Stimulated activated CD8-positive, alpha-beta memory T cell treated with anti-CD3 and anti-CD28 coated beads, Interleukin-12 subunit alpha, Interleukin-12 subunit beta, amount 100 ng/mL, for 24 hours (primary cell): ENCODE results near the gene SIDT1.
"Not testable (repeated sequence)": the region's sequence is repeated elsewhere in the genome, so short reads cannot be mapped to it uniquely, and the experiment has no call there.

Experiments used
- DNase-seq: peaks from one replicate; pipeline ENCODE4 v3.0.0-alpha.2; 2020; ENCODE audit errors: extremely low read depth

The SIDT1 gene

GRCh38 chr3:113634782-113635474 lies 102.6 kb downstream of the SIDT1 start:
- DNase-seq, result no peak

GRCh38 chr3:113636034-113636433 lies 103.7 kb downstream of the SIDT1 start:
- not testable (repeated sequence) for DNase-seq

- DNase-seq, result no peak
These were observed 105.4 kb downstream of the SIDT1 start for GRCh38 chr3:113637756-113638155.

- DNase-seq, result no peak
These were observed 106.6 kb downstream of the SIDT1 start for GRCh38 chr3:113638910-113639309.

GRCh38 chr3:113643583-113643982 lies 111.2 kb downstream of the SIDT1 start:
- DNase-seq, result no peak

GRCh38 chr3:113648524-113648923 lies 116.2 kb downstream of the SIDT1 start:
- no peak for DNase-seq

- no peak for DNase-seq
These were observed 117.0 kb downstream of the SIDT1 start for GRCh38 chr3:113649174-113649845.

- DNase-seq, result no peak
These were observed 122.0 kb downstream of the SIDT1 start for GRCh38 chr3:113654310-113654709.

- no peak for DNase-seq
These were observed 122.5 kb downstream of the SIDT1 start for GRCh38 chr3:113654851-113655250.

GRCh38 chr3:113658107-113658506 lies 125.8 kb downstream of the SIDT1 start:
- no peak for DNase-seq

GRCh38 chr3:113659101-113659541 lies 126.8 kb downstream of the SIDT1 start:
- DNase-seq, result no peak

GRCh38 chr3:113659996-113660395 lies 127.6 kb downstream of the SIDT1 start:
- no peak for DNase-seq

GRCh38 chr3:113660458-113660857 lies 128.1 kb downstream of the SIDT1 start:
- DNase-seq, result no peak

- DNase-seq, result no peak
These were observed 128.5 kb downstream of the SIDT1 start for GRCh38 chr3:113660896-113661295.

- no peak for DNase-seq
These were observed 130.5 kb downstream of the SIDT1 start for GRCh38 chr3:113662824-113663223.

GRCh38 chr3:113663324-113663750 lies 131.0 kb downstream of the SIDT1 start:
- DNase-seq, result no peak

GRCh38 chr3:113663761-113664160 lies 131.4 kb downstream of the SIDT1 start:
- no peak for DNase-seq

GRCh38 chr3:113664523-113665094 lies 132.3 kb downstream of the SIDT1 start:
- DNase-seq, result no peak

- DNase-seq, result no peak
These were observed 135.7 kb downstream of the SIDT1 start for GRCh38 chr3:113668015-113668414.

GRCh38 chr3:113673593-113673992 lies 141.2 kb downstream of the SIDT1 start:
- no peak for DNase-seq

GRCh38 chr3:113676261-113676660 lies 143.9 kb downstream of the SIDT1 start:
- no peak for DNase-seq

GRCh38 chr3:113677737-113678136 lies 145.4 kb downstream of the SIDT1 start:
- no peak for DNase-seq

- DNase-seq, result no peak
These were observed 146.4 kb downstream of the SIDT1 start for GRCh38 chr3:113678773-113679172.
